ENCODE data around the gene GPATCH1. TPM values are rescaled to one million over a fixed set of nuclear protein-coding genes. Genes with fewer than 3 reads are reported as not detected.

GPATCH1 gene
- total RNA-seq, 1 experiment from 2014 or later, result 16.1 TPM

- Mint-ChIP-seq H3K27ac (ENCODE audit: unreplicated experiment) (no peak overlapping the region), H3K4me1 (ENCODE audit: low read depth, unreplicated experiment) (no peaks in the 10 kb centered on the region), H3K4me3 (ENCODE audit: unreplicated experiment) (no peak overlapping the region), H3K27me3 (ENCODE audit: insufficient read depth, unreplicated experiment) (no peaks in the 10 kb centered on the region), H3K36me3 (ENCODE audit: insufficient read depth, unreplicated experiment) (no peaks in the 10 kb centered on the region), H3K9me3 (ENCODE audit: unreplicated experiment) (no peaks in the 10 kb centered on the region)
- no peaks in the 10 kb centered on the region for H3K4me1 ChIP-seq
- H3K4me3 ChIP-seq (ENCODE audit: low read depth, low read length), result no peak overlapping the region
- H3K9me3 ChIP-seq, result no peaks in the 10 kb centered on the region
- H3K36me3 ChIP-seq (ENCODE audit: control insufficient read depth, insufficient read depth, low read length), result no peaks in the 10 kb centered on the region
- H3K27me3 ChIP-seq (replicated peaks; ENCODE audit: control insufficient read depth, insufficient read depth, low read length), result no peaks in the 10 kb centered on the region
- ChIA-PET CTCF (interaction anchor here (1.2 kb wide), 1 partner anchor 17 kb away, joined by 3 read pairs; no protein-coding TSS in a partner anchor), POLR2A (interaction anchor here (1.9 kb wide), 1 partner anchor 17 kb away, joined by 7 read pairs; no protein-coding TSS in a partner anchor)
- TF ChIP-seq CTCF (IDR thresholded peaks at IDR 0.05; ENCODE audit: insufficient read depth in 1 of 2, low read depth in 1 of 2, low read length in 1 of 2, severe bottlenecking in 1 of 2, unreplicated experiment in 1 of 2), result no peak
- no peak for DNase-seq
- intact Hi-C loops (cut with micrococcal nuclease; ENCODE audit: unreplicated experiment), result no loop called here
- no TSS peak for BruUV-seq (replicated peaks)
These were observed 78.2 kb downstream of the GPATCH1 start for GRCh38 chr19:33159149-33159548.

- no peaks in the 10 kb centered on the region for H3K27me3 Mint-ChIP-seq (ENCODE audit: insufficient read depth, unreplicated experiment)
- H3K9me3 ChIP-seq, result no peaks in the 10 kb centered on the region
- no peaks in the 10 kb centered on the region for H3K27me3 ChIP-seq (replicated peaks; ENCODE audit: control insufficient read depth, insufficient read depth, low read length)
- no peak for DNase-seq
- no peaks in the 10 kb centered on the region for H3K4me1 ChIP-seq
- H3K27ac Mint-ChIP-seq (ENCODE audit: unreplicated experiment), result no peak overlapping the region
- no peak overlapping the region for H3K4me3 ChIP-seq (ENCODE audit: low read depth, low read length)
- H3K9me3 Mint-ChIP-seq (ENCODE audit: unreplicated experiment), result no peaks in the 10 kb centered on the region
- TF ChIP-seq CTCF (IDR thresholded peaks at IDR 0.05; ENCODE audit: insufficient read depth in 1 of 2, low read depth in 1 of 2, low read length in 1 of 2, severe bottlenecking in 1 of 2, unreplicated experiment in 1 of 2), result no peak
- no peak overlapping the region for H3K4me3 Mint-ChIP-seq (ENCODE audit: unreplicated experiment)
- peaks cover 3% of the 10 kb centered on the region for H3K36me3 Mint-ChIP-seq (ENCODE audit: insufficient read depth, unreplicated experiment)
- no peaks in the 10 kb centered on the region for H3K36me3 ChIP-seq (ENCODE audit: control insufficient read depth, insufficient read depth, low read length)
- CTCF ChIA-PET, result interaction anchor here (1.2 kb wide), 1 partner anchor 17 kb away, joined by 3 read pairs; no protein-coding TSS in a partner anchor
- no peaks in the 10 kb centered on the region for H3K4me1 Mint-ChIP-seq (ENCODE audit: low read depth, unreplicated experiment)
- POLR2A ChIA-PET, result interaction anchor here (1.9 kb wide), 1 partner anchor 17 kb away, joined by 7 read pairs; no protein-coding TSS in a partner anchor
- intact Hi-C loops (cut with micrococcal nuclease; ENCODE audit: unreplicated experiment), result no loop called here
- BruUV-seq (replicated peaks), result no TSS peak
These were observed 78.9 kb downstream of the GPATCH1 start for GRCh38 chr19:33159893-33160292.

GRCh38 chr19:33161201-33161600 is 80.2 kb downstream of the GPATCH1 start:
- CTCF ChIA-PET, result interaction anchor here (1.5 kb wide), 1 partner anchor 23 kb away, joined by 4 read pairs; no protein-coding TSS in a partner anchor
- H3K36me3 Mint-ChIP-seq (ENCODE audit: insufficient read depth, unreplicated experiment), result peaks cover 4% of the 10 kb centered on the region
- Histone ChIP-seq H3K4me1 (no peaks in the 10 kb centered on the region), H3K4me3 (ENCODE audit: low read depth, low read length) (no peak overlapping the region), H3K27me3 (replicated peaks; ENCODE audit: control insufficient read depth, insufficient read depth, low read length) (no peaks in the 10 kb centered on the region), H3K9me3 (no peaks in the 10 kb centered on the region), H3K36me3 (ENCODE audit: control insufficient read depth, insufficient read depth, low read length) (no peaks in the 10 kb centered on the region)
- no peaks in the 10 kb centered on the region for H3K9me3 Mint-ChIP-seq (ENCODE audit: unreplicated experiment)
- no TSS peak for BruUV-seq (replicated peaks)
- POLR2A ChIA-PET, result no interaction called here
- intact Hi-C loops (cut with micrococcal nuclease; ENCODE audit: unreplicated experiment), result no loop called here
- H3K27ac Mint-ChIP-seq (ENCODE audit: unreplicated experiment), result no peak overlapping the region
- no peak for DNase-seq
- no peaks in the 10 kb centered on the region for H3K4me1 Mint-ChIP-seq (ENCODE audit: low read depth, unreplicated experiment)
- no peak overlapping the region for H3K4me3 Mint-ChIP-seq (ENCODE audit: unreplicated experiment)
- no peaks in the 10 kb centered on the region for H3K27me3 Mint-ChIP-seq (ENCODE audit: insufficient read depth, unreplicated experiment)
- no peak for TF ChIP-seq CTCF (IDR thresholded peaks at IDR 0.05; ENCODE audit: insufficient read depth in 1 of 2, low read depth in 1 of 2, low read length in 1 of 2, severe bottlenecking in 1 of 2, unreplicated experiment in 1 of 2)
